Omental fat pad (tissue), 4 donors: Measurements from ENCODE around the gene HYAL3. TPM values are rescaled to one million over a fixed set of nuclear protein-coding genes. Genes with fewer than 3 reads are reported as not detected.

Experiments
- ATAC-seq: fragments of 150-250 bp; one replicate; pipeline ENCODE4 v1.9.1; 2016; ENCODE audit warnings: mild to moderate bottlenecking, moderate library complexity; ENCODE audit not compliant: low FRiP score
- DNase-seq: peaks from one replicate; pipeline ENCODE4 v3.0.0-alpha.2; 2019; ENCODE audit warnings: low spot score
- total RNA-seq, 4 donors: library from RNA; depleted of rRNA; stranded (reverse); fragments of >200 nt; gene quantifications; one replicate each; pipeline ENCODE4 v1.1.0, GENCODE V29; 2016
- TF ChIP-seq, protein P1 (sequence below), 3 donors: fragments of 450-650 bp; IDR thresholded peaks; one replicate each; pipeline ENCODE4 v1.5.1; 2016 to 2017; ENCODE audit warnings: antibody characterized with exemption in 3 of 3, mild to moderate bottlenecking in 3 of 3, moderate library complexity in 2 of 3

HYAL3 gene
- total RNA-seq, 4 donors from 2014 or later, result 1.9 to 6.2 (median 4.0) TPM

DNA sequence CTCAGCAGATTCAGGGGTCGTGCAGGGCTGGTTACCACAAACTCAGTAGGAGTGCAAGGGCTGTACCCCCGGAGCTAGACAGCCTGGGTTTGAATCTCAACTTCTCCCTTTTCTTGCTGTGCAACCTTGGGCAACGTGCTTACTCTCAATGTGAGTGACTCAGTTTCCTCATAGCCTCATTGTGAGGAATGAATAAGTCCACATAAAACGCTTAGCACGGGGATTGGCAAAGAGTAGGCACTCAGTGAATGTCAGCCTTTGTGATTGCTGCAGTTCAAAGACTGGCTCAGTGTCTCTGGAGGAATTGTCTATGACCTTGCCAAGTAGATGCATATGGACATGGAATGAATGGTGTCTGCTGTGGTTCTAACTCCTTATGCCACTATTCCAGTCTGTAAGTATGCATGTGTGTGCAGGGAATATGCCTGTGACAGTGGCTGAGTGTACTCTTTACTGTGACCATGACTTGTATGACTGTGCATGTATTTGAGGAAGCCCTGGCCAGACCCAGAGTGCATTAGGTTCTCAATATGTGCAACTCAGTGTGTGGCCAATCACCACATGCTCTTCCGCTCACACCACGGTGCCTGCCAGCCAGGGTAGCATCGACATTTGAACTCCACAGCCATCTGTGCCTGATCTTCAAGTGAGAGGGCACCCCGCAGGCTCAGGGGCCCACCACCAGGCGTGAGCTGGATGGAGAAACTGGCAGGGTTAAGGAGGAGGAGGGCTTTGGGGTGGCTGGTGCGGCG lies 900 bp upstream of the HYAL3 start:
- DNase-seq (no peak), ATAC-seq (peak; percentile 1)
- TF ChIP-seq, protein P1, sequence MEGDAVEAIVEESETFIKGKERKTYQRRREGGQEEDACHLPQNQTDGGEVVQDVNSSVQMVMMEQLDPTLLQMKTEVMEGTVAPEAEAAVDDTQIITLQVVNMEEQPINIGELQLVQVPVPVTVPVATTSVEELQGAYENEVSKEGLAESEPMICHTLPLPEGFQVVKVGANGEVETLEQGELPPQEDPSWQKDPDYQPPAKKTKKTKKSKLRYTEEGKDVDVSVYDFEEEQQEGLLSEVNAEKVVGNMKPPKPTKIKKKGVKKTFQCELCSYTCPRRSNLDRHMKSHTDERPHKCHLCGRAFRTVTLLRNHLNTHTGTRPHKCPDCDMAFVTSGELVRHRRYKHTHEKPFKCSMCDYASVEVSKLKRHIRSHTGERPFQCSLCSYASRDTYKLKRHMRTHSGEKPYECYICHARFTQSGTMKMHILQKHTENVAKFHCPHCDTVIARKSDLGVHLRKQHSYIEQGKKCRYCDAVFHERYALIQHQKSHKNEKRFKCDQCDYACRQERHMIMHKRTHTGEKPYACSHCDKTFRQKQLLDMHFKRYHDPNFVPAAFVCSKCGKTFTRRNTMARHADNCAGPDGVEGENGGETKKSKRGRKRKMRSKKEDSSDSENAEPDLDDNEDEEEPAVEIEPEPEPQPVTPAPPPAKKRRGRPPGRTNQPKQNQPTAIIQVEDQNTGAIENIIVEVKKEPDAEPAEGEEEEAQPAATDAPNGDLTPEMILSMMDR (IDR thresholded peaks at IDR 0.05), result no peak

DNA sequence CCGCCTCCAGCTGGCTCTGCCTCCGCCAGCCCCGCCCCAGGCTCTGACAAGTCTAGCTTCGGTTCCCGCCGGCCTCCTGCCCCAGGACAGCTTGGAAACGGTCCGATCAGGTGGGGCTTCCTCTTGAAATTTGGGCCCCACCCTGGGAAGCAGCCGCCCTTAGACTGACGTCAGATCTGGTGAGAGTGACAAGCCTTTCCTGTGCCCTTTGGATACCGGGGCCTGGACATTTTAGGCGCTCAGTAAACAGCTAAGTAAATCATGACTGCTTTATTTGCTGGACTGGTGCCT lies 378 bp upstream of the HYAL3 start:
- DNase-seq (no peak), ATAC-seq (no peak)
- TF ChIP-seq, protein P1 (IDR thresholded peaks at IDR 0.05), result no peak

DNA sequence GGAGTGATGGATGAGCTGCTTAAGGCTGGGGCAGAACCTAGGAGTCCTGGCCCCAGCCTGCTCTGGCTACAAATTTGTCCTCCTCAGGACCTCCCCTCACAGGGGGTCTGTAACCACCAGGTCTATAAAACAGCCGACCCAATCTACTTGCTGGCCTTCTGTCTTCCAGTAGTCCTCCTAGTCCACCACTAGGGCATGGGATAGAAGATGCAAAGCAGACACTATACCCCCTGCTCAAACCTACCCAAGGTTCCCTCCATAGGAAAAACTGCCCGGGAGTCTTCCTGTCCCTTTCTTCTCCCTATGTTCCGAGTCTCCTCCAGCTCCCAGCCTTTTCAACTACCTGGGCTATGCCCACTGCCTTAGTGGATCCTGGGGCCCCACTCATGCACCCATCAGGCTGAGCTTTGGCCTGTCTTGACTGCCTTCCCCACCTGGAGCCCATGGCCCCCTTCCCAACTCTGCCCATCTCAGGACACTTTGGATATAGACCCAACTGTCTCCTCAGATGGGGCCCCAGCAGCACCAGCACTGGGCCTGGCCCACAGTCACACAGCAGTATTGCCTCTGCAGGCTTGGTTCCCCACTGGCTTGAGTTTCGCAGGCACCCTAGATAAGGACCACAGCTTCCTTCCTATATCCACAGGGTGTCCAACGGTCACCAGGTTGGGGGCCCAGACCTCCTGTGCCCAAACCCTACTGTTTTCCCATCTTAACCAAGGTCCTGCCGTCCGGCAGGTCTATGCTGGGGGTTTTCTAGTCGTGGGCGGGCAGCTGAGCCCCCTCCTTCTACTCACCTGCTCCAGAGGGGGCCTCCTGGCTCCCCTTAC lies 1.1 kb downstream of the HYAL3 start:
- no peak for ATAC-seq
- TF ChIP-seq, protein P1 (IDR thresholded peaks at IDR 0.05), result no peak
- DNase-seq, result no peak

DNA sequence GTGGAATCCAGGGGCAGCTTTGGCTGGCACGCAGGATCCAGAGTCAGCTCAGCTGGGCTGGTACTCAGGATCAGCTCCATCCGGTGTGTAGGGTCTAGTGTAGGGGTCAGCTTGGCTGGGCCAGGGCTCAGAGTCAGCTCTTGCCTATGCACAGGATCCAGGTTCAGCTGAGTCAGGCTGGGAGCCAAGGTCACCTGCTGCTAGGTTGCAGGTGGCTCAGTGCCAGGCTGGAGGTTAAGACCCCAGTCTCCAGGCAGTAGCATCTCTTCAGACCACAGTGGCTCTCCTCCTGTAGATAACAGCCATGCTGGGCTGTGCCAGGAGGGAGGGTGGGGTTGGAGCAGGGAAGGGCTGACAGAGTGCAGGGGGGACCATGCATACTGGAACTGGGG lies 1.8 kb downstream of the HYAL3 start:
- DNase-seq, result no peak
- ATAC-seq, result no peak
- TF ChIP-seq, protein P1 (IDR thresholded peaks at IDR 0.05), result no peak

DNA sequence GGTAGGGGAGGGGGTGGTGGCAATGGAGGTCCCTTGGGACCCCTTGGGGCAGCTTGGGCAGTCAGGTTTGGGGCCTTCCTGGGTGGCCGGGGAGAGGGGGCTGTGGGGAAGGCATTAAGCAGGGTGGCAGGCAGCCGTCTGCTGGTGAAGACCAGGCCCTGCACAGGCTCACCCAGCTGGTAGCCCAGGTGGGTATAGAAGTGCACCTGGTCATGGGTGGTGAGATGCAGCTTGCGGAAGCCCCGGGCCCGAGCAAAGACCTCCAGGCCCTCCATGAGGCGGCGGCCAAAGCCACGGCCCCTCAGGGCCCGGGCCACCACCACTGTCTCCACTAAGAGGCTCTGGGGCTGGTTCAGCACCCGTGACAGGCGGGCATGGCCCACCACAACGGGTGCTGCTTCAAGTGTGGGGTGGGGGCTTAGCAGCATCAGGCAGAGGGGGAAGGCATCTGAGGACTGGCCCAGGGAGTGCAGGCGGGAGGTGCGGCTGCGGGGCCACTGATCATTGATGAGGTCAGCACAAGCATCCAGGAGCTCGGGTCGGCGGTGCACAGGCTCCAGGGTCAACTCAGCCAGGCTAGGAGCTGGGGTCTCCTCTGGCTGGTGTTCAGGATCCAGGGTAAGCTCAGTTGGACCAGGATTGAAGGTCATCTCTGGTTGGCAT lies 2.4 kb downstream of the HYAL3 start:
- TF ChIP-seq, protein P1 (IDR thresholded peaks at IDR 0.05), result no peak
- DNase-seq (no peak), ATAC-seq (no peak)

DNA sequence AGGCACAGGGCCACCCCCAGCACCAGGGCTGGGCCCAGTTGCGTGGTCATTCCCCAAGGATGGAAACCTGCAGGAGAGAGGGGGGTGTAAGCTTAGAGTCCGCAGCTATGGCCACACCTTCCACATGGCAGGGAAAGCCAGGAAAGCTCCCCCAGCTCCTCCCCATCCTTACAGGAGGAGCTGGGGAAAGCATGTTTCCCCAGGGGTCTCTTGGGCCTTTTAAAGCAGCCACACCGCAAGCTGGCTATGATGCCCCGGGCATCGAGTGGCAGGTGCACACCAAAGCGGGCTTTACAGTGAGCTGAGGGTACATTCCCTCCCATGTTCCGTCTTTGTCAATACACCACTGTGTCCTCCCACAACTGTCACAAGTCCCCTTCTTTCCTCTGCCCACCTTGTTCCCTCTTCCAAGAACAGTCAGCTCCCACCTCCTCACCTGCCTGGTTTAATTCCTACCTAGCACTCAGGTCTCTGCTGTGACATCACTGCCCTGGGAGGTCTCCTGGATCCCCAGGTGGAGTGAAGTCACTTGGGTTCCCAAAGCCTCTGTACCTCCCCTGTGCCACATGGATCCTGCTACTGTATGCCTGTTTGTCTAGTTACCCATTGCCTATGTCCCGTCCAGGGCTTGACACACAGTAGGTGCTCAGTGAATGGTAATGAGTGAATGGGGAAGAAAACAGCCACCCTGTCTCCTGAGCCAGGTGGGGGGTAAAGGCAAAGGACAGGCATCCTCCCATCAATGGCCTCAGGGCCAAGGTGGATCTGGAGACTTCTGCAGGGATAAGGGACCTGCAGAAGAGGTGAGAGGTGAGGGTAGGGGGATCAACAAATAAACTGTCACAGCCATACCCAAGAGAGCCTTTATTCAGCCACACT lies 3.4 kb downstream of the HYAL3 start:
- ATAC-seq (no peak), DNase-seq (no peak)
- TF ChIP-seq, protein P1 (IDR thresholded peaks at IDR 0.05), result no peak
